WERI-Rb-1 (cell line): ENCODE results near the gene TRAF3.

Source experiments
- DNase-seq: peaks from one replicate; pipeline ENCODE4 v3.0.0-alpha.2; 2020
- H3K27ac ChIP-seq: fragments of 250-450 bp; sonication (Bioruptor Pico); 2 replicates; pipeline ENCODE4 v1.5.1; 2020; ENCODE audit warnings: mild to moderate bottlenecking, moderate library complexity
- H3K27me3 ChIP-seq: fragments of 250-450 bp; sonication (Bioruptor Pico); 2 replicates; pipeline ENCODE4 v1.5.1; 2021; ENCODE audit warnings: mild to moderate bottlenecking, low read depth, moderate library complexity; ENCODE audit not compliant: insufficient read depth, severe bottlenecking
- H3K36me3 ChIP-seq: fragments of 250-450 bp; sonication (Bioruptor Pico); 2 replicates; pipeline ENCODE4 v1.5.1; 2020; ENCODE audit warnings: mild to moderate bottlenecking, moderate library complexity
- H3K4me3 ChIP-seq: 2 replicates; pipeline ENCODE4 v1.5.1; 2011; ENCODE audit warnings: low read depth, mild to moderate bottlenecking, control low read depth, low read length
- H3K9me3 ChIP-seq: fragments of 250-450 bp; sonication (Bioruptor Pico); 2 replicates; pipeline ENCODE4 v1.5.1; 2021; ENCODE audit warnings: mild to moderate bottlenecking, moderate library complexity; ENCODE audit not compliant: severe bottlenecking
- TF ChIP-seq, protein P1 (sequence below): IDR thresholded peaks from 2 replicates; pipeline ENCODE4 v1.5.1; 2011; ENCODE audit warnings: low read depth, mild to moderate bottlenecking, control low read depth, inconsistent platforms, low read length

Gene TRAF3

DNA sequence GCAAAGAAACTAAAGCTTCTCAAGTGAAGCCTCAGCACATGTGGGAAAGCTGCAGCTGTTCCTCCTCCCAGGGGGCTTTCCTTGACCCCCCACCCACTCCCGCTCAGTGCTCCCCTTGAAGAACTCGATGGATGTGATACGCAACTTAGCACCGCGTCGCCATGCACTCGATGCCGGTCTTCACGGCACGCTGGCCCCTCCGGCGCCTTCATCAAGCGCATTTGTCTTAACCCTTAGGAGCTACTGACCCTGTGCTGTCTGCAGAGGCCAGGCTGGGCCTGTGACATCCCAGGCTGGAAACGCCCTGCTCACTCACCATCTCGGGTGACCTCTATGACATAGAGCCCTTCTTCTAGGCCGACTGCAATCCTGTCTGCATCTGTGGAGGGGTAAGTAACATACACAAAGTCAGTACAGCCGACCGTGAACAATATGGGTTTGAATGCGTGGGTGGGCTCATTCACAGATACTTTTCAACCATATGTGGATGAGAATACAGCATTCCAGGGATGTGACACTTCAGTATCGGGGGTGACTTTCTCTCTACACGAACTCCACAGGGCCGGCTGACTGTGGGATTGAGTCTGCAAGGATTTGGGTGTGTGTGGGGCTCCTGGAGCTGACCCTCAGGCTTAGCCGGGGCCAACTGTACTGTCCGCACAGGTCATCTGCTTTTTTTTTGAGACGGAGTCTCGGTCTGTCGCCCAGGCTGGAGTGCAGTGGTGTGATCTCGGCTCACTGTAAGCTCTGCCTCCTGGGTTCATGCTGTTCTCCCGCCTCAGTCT, 168.3 kb downstream of the TRAF3 start:
- TF ChIP-seq, protein P1, sequence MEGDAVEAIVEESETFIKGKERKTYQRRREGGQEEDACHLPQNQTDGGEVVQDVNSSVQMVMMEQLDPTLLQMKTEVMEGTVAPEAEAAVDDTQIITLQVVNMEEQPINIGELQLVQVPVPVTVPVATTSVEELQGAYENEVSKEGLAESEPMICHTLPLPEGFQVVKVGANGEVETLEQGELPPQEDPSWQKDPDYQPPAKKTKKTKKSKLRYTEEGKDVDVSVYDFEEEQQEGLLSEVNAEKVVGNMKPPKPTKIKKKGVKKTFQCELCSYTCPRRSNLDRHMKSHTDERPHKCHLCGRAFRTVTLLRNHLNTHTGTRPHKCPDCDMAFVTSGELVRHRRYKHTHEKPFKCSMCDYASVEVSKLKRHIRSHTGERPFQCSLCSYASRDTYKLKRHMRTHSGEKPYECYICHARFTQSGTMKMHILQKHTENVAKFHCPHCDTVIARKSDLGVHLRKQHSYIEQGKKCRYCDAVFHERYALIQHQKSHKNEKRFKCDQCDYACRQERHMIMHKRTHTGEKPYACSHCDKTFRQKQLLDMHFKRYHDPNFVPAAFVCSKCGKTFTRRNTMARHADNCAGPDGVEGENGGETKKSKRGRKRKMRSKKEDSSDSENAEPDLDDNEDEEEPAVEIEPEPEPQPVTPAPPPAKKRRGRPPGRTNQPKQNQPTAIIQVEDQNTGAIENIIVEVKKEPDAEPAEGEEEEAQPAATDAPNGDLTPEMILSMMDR, result no peak
- H3K27ac ChIP-seq, result no peak overlapping the region
- H3K4me3 ChIP-seq, result no peak overlapping the region
- no peaks in the 10 kb centered on the region for H3K9me3 ChIP-seq
- DNase-seq, result no peak
- H3K27me3 ChIP-seq, result no peaks in the 10 kb centered on the region
- H3K36me3 ChIP-seq, result peaks cover 77% of the 10 kb centered on the region

DNA sequence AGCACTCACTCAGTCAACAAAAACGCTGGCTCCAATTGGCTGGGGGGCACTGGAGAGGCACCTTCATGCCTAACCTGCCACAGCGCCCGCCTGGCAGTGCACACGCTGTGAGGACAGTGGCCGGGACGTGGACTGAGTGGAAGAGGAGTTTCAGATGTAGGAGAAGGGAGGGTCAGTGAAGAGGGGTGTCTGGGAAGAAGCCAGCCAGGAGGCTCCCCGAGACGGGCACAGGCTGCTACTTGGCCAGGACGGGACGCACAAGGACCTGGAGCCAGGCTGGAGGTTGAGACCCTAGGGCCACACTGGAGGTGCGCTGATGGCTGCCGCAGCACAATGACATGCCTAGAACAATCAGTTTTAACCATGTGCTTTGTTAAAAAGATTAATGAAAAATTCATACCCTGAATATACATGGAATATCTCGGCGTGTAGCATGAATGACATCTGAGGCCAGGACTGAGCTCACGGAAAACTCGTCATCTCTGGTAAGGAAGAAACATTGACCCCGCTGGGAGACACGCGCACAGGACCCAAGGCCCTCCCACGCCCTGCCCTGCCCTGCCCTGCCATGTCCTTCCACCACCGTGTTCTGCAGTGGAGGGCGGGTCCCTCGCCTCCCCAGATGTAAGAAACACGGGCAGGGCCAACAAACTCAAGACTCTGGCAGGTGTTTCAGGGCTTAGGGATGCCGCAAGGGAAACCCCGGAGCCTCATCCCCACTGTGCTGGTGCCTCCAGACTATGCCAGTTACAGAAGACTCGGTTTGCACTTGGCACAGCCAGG, 170.3 kb downstream of the TRAF3 start:
- no peak overlapping the region for H3K4me3 ChIP-seq
- no peaks in the 10 kb centered on the region for H3K9me3 ChIP-seq
- H3K27me3 ChIP-seq, result no peaks in the 10 kb centered on the region
- TF ChIP-seq, protein P1, result no peak
- no peak overlapping the region for H3K27ac ChIP-seq
- no peak for DNase-seq
- peaks cover 79% of the 10 kb centered on the region for H3K36me3 ChIP-seq

DNA sequence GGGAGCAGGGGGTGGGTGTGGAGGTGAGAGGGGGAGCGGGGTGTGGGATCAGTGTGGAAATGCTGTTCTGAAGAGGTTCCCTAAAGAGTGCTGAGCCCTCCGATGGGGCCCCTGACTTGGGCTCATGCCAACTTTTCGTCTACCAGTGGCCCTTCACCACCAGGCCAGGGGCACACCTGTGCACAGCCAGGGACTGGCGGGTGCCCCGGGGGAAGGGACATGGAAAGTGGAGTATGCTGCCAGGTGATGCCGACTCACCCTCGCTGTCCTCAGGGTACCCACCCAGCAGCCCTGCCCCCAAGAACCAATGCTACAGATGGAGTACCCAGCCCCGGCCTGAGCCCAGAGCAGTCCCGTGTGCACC, 171.4 kb downstream of the TRAF3 start:
- H3K4me3 ChIP-seq, result no peak overlapping the region
- H3K27me3 ChIP-seq, result no peaks in the 10 kb centered on the region
- peaks cover 82% of the 10 kb centered on the region for H3K36me3 ChIP-seq
- no peak for DNase-seq
- no peaks in the 10 kb centered on the region for H3K9me3 ChIP-seq
- H3K27ac ChIP-seq, result no peak overlapping the region
- TF ChIP-seq, protein P1, result no peak

DNA sequence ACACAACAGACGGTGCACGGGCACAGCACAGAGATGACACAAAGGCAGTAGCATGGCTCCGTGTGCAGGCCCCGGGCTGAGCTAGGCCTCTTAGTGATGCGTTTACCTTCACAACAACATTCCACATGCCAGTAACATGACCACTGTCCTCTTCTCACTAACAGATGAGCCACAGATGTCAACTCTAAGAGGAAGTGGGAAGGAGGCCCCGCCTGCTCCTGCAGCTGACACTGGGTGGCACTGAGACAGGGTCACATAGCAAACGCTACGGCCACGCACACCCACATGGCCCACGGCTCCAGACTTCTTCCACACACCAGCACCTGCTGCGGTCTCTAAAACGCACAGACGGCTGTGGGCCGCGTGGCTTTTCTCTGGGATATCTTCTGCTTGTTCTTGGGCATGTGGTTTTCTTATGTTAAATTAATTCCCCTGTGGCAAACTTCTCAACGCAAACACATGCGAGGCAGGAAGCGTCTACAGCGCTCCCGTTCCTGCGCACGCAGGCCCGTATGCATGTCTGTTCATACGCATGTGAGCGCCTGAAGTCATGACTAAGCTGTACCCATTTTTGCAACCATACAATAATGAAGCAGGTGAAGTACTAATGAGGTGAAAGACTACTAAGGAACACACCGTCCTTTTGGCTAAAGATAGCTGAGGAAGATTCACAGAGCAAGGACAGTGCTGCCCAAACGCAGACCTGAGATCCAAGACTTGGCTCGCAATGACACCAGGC, 172.0 kb downstream of the TRAF3 start:
- no peaks in the 10 kb centered on the region for H3K9me3 ChIP-seq
- no peak for DNase-seq
- no peak overlapping the region for H3K27ac ChIP-seq
- H3K27me3 ChIP-seq, result no peaks in the 10 kb centered on the region
- TF ChIP-seq, protein P1, result no peak
- H3K4me3 ChIP-seq, result no peak overlapping the region
- peaks cover 82% of the 10 kb centered on the region for H3K36me3 ChIP-seq

DNA sequence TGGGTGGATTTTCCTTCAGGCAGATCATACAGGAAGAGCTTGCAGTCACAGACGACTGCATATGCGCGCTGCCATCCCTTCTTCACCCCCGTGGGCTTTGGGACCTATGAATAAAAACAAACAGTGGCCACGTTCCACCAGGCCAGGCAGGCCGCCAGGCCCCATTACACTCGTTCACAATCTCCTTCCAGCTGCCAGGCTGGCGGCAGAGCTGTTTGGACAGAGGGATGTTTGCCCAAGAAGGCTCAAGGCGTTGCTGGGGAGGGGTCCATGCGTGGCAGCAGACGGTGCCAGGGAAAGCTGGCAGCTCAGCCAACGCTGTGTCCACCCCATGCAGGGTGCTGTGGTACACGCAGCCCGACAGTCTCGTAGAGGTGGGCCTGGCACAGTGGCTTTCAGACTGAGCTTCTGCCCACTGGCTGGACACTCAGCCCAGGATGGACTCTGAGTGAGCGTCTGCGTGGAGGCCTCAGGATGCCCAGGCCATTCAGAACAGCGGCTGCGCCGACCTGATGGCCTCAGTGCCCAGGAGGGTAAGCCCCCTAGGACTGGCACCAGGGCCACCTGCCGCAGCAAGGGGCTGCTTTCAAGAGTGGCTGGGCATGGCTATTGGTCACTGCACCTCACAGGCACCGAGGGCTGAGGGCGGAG, 172.7 kb downstream of the TRAF3 start:
- TF ChIP-seq, protein P1, result no peak
- Histone ChIP-seq H3K27ac (no peak overlapping the region), H3K27me3 (no peaks in the 10 kb centered on the region), H3K4me3 (no peak overlapping the region), H3K9me3 (no peaks in the 10 kb centered on the region), H3K36me3 (peaks cover 80% of the 10 kb centered on the region)
- no peak for DNase-seq
